Effector memory CD4-positive, alpha-beta T cell (primary cell): ENCODE results near the gene ZNF557.

Source experiments
- DNase-seq, 3 donors: peaks; one replicate each; pipeline ENCODE4 v3.0.0-alpha.2; 2020
- H3K27ac ChIP-seq: 2 replicates; pipeline ENCODE4 v1.7.0; 2013; ENCODE audit warnings: mild to moderate bottlenecking, low read length, moderate library complexity; ENCODE audit not compliant: insufficient read depth, poor library complexity, severe bottlenecking
- H3K27me3 ChIP-seq: replicated peaks from 2 replicates; pipeline ENCODE4 v1.7.0; 2013; ENCODE audit warnings: mild to moderate bottlenecking, low read length; ENCODE audit not compliant: insufficient read depth, control insufficient read depth, poor library complexity, severe bottlenecking
- H3K36me3 ChIP-seq: 2 replicates; pipeline ENCODE4 v1.7.0; 2013; ENCODE audit warnings: mild to moderate bottlenecking, low read length, moderate library complexity; ENCODE audit not compliant: control insufficient read depth, insufficient read depth
- H3K4me1 ChIP-seq: 2 replicates; pipeline ENCODE4 v1.7.0; 2013; ENCODE audit warnings: low read length, mild to moderate bottlenecking; ENCODE audit not compliant: control insufficient read depth, insufficient read depth, poor library complexity, severe bottlenecking
- H3K4me3 ChIP-seq: 2 replicates; pipeline ENCODE4 v1.7.0; 2013; ENCODE audit warnings: low read length, low read depth, mild to moderate bottlenecking; ENCODE audit not compliant: insufficient read depth, poor library complexity, severe bottlenecking
- H3K9me3 ChIP-seq: 2 replicates; pipeline ENCODE4 v1.7.0; 2013; ENCODE audit warnings: mild to moderate bottlenecking, low read length, moderate library complexity; ENCODE audit not compliant: control insufficient read depth

The ZNF557 gene

DNA sequence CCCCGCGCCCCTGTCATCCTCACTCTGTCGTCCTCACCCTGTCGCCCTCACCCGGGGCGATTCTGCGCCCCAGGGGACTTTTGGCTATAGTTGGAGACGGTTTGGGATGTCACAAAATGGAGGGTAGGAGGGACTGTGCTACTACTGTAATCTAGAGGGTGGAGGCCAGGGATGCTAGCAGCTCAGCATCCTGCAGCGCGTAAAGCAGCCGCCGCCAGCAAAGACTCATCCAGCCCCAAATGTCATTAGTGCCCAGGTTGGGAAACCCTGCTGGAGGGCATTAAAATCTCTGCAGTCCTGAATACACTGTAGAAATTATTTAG, 362 bp downstream of the ZNF557 start:
- DNase-seq, result no peak
- Histone ChIP-seq H3K4me1 (peaks cover 9% of the 10 kb centered on the region), H3K27me3 (no peaks in the 10 kb centered on the region), H3K9me3 (no peaks in the 10 kb centered on the region), H3K27ac (peak overlapping the region; percentile 90), H3K36me3 (peaks cover 33% of the 10 kb centered on the region), H3K4me3 (peak overlapping the region; percentile 97)

DNA sequence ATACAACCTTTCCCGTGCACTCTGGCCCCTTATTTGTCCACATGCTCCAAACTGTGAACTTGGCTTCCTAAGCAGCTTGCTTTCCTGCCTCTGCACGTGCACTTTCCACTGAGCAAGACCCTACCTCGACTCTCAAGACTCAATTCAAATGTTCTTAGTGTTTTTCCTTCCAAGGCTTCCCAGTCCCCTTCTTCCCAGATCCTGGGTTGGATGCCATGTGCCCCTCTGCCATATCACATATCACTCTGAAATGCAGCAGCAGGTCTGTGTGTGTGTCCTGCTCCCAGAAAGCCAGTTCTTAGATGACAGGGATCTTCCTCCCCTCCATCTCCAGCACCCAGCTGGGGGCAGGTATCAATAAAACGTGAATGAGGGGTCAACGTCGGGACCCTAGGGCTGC, 3.0 kb downstream of the ZNF557 start:
- peaks cover 59% of the 10 kb centered on the region for H3K36me3 ChIP-seq
- H3K4me3 ChIP-seq, result no peak overlapping the region
- H3K9me3 ChIP-seq, result no peaks in the 10 kb centered on the region
- no peak overlapping the region for H3K27ac ChIP-seq
- no peaks in the 10 kb centered on the region for H3K27me3 ChIP-seq
- H3K4me1 ChIP-seq, result peaks cover 9% of the 10 kb centered on the region
- no peak for DNase-seq

DNA sequence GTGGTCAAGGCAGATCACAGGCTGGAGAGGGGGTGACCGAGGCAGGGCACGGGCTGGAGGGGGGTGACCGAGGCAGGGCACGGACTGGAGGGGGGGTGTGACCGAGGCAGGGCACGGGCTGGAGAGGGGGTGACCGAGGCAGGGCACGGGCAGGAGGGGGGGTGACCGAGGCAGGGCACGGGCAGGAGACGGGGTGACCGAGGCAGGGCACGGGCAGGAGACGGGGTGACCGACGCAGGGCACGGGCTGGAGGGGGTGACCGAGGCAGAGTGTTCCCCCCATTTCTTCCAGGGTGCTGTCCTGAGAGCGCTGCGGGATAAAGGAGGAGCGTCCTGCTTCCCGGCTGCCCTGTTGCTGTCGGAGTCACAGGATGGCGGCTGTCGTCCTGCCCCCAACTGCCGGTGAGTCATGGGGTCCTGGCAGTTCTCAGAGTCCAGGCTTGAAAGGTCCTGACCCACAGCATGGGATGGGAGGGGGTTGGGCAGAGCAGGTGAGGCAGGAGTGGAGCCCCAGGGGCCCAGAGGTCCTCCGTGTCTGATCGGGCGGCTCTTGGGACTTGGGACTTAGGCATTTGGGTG, 5.3 kb downstream of the ZNF557 start:
- Histone ChIP-seq H3K27me3 (no peaks in the 10 kb centered on the region), H3K9me3 (peaks cover 5% of the 10 kb centered on the region), H3K4me3 (no peak overlapping the region), H3K27ac (no peak overlapping the region), H3K4me1 (peaks cover 7% of the 10 kb centered on the region), H3K36me3 (peaks cover 82% of the 10 kb centered on the region)
- DNase-seq, result no peak

DNA sequence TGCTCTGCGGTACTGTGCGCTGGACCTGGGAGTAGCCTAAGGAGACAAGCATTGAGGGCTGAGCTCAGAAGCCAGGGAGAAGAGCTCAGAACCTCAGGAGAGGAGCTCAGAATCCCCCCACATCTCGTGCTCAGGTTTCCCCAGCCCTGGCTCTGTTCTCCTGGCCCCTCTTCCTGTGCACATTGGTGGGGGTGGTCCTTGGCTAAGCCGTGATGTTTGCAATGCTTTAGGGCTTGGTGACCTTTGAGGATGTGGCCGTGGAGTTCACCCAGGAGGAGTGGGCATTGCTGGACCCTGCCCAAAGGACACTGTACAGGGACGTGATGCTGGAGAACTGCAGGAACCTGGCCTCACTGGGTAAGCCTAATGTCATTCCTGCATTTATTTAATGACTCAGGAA, 6.6 kb downstream of the ZNF557 start:
- Histone ChIP-seq H3K27ac (no peak overlapping the region), H3K4me3 (no peak overlapping the region), H3K9me3 (peaks cover 18% of the 10 kb centered on the region), H3K4me1 (no peaks in the 10 kb centered on the region), H3K27me3 (no peaks in the 10 kb centered on the region), H3K36me3 (peaks cover 94% of the 10 kb centered on the region)
- DNase-seq, result no peak

DNA sequence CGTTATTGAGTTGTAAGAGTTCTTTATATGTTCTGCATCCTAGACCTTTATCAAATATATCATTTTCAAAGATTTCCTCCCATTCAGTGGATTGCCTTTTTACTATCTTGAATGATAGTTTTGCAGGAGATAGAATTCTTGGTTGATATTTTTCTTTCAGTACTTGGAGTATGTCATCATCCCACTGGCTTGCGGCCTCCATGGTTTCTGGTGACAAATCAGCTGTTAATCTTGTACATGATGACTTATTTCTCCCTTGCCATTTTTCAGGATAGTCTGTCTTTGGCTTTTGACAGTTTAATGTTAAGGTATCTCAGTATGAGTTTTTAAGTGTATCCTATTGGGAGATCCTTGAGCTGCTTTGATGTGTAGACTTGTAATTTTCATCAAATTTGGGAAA, 8.5 kb downstream of the ZNF557 start:
- Histone ChIP-seq H3K4me1 (no peaks in the 10 kb centered on the region), H3K9me3 (peaks cover 37% of the 10 kb centered on the region), H3K36me3 (peaks cover 100% of the 10 kb centered on the region), H3K27ac (no peak overlapping the region), H3K27me3 (no peaks in the 10 kb centered on the region), H3K4me3 (no peak overlapping the region)
- DNase-seq, result no peak

DNA sequence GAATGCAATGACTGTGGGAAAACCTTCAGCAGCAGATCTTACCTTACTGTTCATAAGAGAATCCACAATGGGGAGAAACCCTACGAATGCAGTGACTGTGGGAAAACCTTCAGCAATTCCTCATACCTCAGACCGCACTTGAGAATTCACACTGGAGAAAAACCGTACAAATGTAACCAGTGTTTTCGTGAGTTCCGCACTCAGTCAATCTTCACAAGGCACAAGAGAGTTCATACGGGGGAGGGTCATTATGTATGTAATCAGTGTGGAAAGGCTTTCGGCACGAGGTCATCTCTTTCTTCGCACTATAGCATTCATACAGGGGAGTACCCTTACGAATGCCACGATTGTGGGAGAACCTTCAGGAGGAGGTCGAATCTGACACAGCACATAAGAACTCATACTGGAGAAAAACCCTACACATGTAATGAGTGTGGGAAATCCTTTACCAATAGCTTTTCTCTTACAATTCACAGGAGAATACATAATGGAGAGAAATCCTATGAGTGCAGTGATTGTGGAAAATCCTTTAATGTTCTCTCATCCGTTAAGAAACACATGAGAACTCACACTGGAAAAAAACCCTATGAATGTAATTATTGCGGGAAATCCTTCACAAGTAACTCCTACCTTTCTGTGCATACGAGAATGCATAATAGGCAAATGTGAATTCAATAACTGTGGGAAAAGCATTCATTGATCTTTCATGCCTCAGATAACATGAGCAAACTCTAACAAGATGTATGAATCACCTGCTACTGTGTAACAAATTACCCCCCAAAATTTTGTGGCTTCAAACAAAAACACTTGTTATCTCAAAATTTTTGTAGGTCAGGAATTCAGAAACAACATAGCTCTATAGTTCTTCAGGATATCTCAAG, 13.8 kb downstream of the ZNF557 start:
- peaks cover 85% of the 10 kb centered on the region for H3K9me3 ChIP-seq
- DNase-seq, result no peak
- no peak overlapping the region for H3K27ac ChIP-seq
- no peaks in the 10 kb centered on the region for H3K4me1 ChIP-seq
- H3K36me3 ChIP-seq, result peaks cover 71% of the 10 kb centered on the region
- H3K27me3 ChIP-seq, result no peaks in the 10 kb centered on the region
- H3K4me3 ChIP-seq, result peak overlapping the region; percentile 6

DNA sequence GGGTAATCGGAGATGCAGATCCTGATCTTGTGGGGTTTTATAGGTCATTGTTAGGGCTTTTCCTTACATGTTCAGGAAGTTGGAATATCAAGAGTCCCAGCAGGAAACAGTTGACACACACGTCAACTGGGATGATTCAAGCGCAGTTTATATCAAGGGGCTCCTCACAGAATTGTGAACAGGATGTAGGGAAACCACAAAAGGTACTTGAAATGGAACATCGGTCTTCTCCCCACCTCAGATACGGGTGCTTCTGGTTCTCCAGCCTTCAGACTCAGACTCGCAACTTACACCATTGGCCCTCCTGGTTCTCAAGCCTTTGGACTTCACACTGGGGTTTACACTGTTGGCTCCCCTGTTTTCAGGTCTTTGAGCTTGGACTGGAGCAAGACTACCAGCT, 19.5 kb downstream of the ZNF557 start:
- H3K9me3 ChIP-seq, result peaks cover 48% of the 10 kb centered on the region
- no peak for DNase-seq
- H3K27ac ChIP-seq, result no peak overlapping the region
- no peaks in the 10 kb centered on the region for H3K27me3 ChIP-seq
- peaks cover 14% of the 10 kb centered on the region for H3K36me3 ChIP-seq
- H3K4me3 ChIP-seq, result no peak overlapping the region
- H3K4me1 ChIP-seq, result no peaks in the 10 kb centered on the region

DNA sequence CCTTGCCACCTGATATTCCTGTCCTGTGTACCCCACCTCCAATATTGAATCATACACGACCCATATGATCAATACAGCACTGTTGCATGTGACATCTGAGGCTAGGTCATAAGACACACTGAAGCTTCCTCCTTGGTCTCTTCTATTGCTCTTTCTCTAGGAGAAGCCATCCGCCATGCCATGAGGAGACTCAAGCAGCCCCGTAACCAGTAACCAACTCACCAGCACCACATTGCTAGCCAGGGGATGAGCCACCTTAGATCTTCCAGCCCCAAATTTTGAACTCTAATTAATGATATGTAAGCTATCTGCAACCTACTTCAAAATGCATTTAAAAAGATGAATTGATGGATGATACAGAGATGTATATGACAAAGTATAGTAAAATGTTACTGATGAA, 28.6 kb downstream of the ZNF557 start:
- peaks cover 12% of the 10 kb centered on the region for H3K4me1 ChIP-seq
- no peaks in the 10 kb centered on the region for H3K36me3 ChIP-seq
- peaks cover 6% of the 10 kb centered on the region for H3K9me3 ChIP-seq
- no peak overlapping the region for H3K27ac ChIP-seq
- DNase-seq, result no peak
- no peak overlapping the region for H3K4me3 ChIP-seq
- H3K27me3 ChIP-seq, result no peaks in the 10 kb centered on the region

DNA sequence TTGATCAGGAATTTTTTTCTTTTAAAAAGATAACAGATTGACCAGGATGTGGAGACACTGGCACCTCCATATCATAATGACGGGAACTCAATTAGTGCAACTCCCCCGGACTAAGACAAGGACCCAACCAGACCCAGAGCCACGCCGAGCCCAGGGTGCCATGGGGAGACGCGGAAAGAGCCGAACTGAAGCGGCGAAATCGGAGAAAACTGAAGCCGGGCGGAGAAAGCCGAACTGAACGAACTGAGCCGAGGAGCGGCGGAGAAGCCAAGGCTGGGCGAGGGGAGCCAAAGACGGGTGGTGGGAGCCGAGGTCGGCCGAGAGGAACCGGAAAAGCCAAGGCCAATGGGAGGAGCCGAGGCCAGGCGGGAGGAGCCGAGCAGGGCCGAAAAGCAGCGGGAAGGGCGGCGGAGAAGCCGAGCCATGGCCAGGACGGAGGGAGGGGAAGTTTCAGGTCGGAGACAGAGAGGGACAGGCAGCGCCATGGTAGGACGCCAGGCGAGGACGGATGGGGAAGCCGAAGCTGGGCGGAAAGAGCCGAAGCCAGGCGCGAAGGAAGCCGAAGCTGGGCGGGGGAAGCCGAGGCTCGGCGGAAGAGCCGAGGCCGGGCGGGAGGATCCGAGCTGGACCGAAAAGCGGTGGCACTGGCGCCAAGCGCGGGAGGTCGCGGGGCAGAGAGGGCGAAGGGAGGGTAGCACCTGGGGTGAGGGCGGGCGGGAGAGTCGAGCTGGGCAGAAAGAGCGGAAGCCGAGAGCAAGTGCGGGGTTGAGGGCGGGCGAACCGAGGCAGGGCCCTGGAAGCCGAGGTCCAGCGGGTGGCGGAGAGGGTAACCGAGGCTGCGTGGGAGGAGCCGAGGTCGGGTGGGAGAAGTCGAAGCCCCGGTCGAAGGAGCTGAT, 29.4 kb downstream of the ZNF557 start:
- Histone ChIP-seq H3K4me1 (peaks cover 12% of the 10 kb centered on the region), H3K27ac (peak overlapping the region; percentile 82), H3K27me3 (no peaks in the 10 kb centered on the region), H3K9me3 (peaks cover 6% of the 10 kb centered on the region), H3K4me3 (peak overlapping the region; percentile 63), H3K36me3 (no peaks in the 10 kb centered on the region)
- DNase-seq, result peak; percentile 64 to 80 (median 80)

DNA sequence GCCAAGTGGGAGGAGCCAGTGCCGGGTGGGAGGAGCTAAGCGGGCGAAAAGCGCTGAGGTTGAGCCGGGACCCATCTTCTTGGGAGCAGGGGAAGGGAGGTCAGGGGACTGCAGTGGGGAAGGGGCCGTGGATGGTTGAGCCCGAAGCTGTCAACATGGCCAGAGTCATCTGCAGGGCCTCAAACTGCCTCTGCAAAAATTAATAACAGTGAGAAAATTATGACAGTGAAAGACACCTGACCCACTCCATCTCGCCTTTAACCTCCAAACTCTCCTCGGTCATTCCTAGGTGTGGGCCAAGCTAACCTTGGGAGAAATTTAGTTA, 30.1 kb downstream of the ZNF557 start:
- DNase-seq, result peak in 1 of 3 donors; percentile 39
- Histone ChIP-seq H3K27ac (peak overlapping the region; percentile 82), H3K9me3 (peaks cover 6% of the 10 kb centered on the region), H3K4me3 (peak overlapping the region; percentile 63), H3K27me3 (no peaks in the 10 kb centered on the region), H3K36me3 (no peaks in the 10 kb centered on the region), H3K4me1 (peaks cover 12% of the 10 kb centered on the region)
